HG02870 (cell line): Measurements from ENCODE around the gene MAPT.

Source experiments
- ATAC-seq: cut with Tn5 transposase; IDR thresholded peaks from one replicate; pipeline ENCODE4 v1.9.1; 2021; ENCODE audit warnings: mild to moderate bottlenecking, moderate library complexity; ENCODE audit not compliant: unreplicated experiment

MAPT gene

DNA sequence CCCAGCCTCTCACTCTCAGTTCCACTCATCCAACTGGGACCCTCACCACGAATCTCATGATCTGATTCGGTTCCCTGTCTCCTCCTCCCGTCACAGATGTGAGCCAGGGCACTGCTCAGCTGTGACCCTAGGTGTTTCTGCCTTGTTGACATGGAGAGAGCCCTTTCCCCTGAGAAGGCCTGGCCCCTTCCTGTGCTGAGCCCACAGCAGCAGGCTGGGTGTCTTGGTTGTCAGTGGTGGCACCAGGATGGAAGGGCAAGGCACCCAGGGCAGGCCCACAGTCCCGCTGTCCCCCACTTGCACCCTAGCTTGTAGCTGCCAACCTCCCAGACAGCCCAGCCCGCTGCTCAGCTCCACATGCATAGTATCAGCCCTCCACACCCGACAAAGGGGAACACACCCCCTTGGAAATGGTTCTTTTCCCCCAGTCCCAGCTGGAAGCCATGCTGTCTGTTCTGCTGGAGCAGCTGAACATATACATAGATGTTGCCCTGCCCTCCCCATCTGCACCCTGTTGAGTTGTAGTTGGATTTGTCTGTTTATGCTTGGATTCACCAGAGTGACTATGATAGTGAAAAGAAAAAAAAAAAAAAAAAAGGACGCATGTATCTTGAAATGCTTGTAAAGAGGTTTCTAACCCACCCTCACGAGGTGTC lies 131.3 kb downstream of the MAPT start:
- ATAC-seq = no peak

DNA sequence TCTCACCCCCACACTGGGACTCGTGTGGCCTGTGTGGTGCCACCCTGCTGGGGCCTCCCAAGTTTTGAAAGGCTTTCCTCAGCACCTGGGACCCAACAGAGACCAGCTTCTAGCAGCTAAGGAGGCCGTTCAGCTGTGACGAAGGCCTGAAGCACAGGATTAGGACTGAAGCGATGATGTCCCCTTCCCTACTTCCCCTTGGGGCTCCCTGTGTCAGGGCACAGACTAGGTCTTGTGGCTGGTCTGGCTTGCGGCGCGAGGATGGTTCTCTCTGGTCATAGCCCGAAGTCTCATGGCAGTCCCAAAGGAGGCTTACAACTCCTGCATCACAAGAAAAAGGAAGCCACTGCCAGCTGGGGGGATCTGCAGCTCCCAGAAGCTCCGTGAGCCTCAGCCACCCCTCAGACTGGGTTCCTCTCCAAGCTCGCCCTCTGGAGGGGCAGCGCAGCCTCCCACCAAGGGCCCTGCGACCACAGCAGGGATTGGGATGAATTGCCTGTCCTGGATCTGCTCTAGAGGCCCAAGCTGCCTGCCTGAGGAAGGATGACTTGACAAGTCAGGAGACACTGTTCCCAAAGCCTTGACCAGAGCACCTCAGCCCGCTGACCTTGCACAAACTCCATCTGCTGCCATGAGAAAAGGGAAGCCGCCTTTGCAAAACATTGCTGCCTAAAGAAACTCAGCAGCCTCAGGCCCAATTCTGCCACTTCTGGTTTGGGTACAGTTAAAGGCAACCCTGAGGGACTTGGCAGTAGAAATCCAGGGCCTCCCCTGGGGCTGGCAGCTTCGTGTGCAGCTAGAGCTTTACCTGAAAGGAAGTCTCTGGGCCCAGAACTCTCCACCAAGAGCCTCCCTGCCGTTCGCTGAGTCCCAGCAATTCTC lies 132.1 kb downstream of the MAPT start:
- no peak for ATAC-seq

- no peak for ATAC-seq
Observed at GRCh38 chr17:46027048-46027975, 133.0 kb downstream of the MAPT start.

- no peak for ATAC-seq
Observed at GRCh38 chr17:46027976-46028325, 133.6 kb downstream of the MAPT start.

GRCh38 chr17:46028374-46028773 lies 134.0 kb downstream of the MAPT start:
- ATAC-seq = no peak

- no peak for ATAC-seq
Observed at GRCh38 chr17:46028981-46029565, 134.7 kb downstream of the MAPT start.

- ATAC-seq = no peak
Observed at GRCh38 chr17:46029627-46030026, 135.3 kb downstream of the MAPT start.

GRCh38 chr17:46030752-46031151 lies 136.4 kb downstream of the MAPT start:
- ATAC-seq = no peak

- no peak for ATAC-seq
Observed at GRCh38 chr17:46031440-46031839, 137.1 kb downstream of the MAPT start.

GRCh38 chr17:46031920-46032319 lies 137.6 kb downstream of the MAPT start:
- ATAC-seq = no peak

GRCh38 chr17:46032909-46033308 lies 138.6 kb downstream of the MAPT start:
- no peak for ATAC-seq

GRCh38 chr17:46033392-46033791 lies 139.0 kb downstream of the MAPT start:
- no peak for ATAC-seq

DNA sequence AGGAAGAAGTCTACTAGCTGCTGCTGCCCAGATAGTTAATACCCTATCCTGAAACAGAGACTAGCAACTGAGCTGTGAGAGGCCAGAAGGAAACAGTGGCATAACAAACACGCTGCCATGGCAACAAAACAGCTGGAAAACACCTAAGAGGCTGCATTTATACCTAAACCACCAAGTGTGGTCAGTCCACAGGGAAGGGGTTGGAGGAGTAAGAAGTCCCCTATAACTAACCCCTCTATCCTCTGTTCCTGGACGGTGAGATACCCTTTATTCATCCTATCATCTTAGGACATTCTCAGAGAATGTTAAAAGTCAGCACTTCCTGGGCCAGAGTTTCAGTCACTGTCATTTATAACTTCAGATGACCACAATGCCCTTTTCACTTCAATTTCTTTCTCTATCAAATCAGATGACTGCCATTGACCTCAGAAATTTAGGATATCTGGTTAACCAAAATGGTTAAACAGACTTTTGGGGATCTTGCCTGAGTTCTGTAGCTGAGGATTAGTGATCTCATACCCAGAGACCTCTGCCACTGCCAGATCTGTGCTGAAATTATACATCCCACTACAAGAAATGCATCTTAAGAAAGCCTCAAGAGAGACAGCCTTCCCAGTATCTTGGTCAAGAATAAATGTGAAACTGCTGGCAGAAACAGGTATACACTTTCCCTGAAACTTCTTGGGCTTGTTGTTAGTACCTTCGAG lies 140.9 kb downstream of the MAPT start:
- ATAC-seq = no peak

- ATAC-seq = no peak
Observed at GRCh38 chr17:46036491-46036890, 142.1 kb downstream of the MAPT start.

DNA sequence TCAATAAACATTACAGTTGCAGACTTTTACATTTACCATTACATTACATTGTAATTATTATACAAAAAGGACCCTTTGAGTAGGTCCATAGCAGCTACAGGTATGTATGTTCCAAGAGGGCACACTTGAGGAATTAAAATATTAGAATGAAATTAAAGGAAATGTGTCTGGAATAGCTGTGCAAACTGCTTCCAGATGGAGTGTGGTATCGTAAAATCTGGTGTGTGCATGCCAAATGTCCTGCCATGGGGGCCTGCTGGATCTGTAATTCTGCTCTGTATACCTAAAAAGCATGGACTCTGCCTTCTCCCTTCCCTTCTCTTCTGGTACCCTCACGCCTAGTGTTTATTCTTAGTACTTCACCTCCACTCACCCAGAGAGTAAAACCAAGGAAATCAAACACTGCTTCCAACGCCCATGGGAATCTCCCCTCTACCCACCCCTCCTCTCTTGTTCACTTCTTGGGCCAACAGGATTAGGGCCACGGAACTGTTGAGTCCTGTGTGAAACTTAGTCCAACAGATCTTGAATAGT lies 143.4 kb downstream of the MAPT start:
- no peak for ATAC-seq

GRCh38 chr17:46038414-46038813 lies 144.1 kb downstream of the MAPT start:
- no peak for ATAC-seq

DNA sequence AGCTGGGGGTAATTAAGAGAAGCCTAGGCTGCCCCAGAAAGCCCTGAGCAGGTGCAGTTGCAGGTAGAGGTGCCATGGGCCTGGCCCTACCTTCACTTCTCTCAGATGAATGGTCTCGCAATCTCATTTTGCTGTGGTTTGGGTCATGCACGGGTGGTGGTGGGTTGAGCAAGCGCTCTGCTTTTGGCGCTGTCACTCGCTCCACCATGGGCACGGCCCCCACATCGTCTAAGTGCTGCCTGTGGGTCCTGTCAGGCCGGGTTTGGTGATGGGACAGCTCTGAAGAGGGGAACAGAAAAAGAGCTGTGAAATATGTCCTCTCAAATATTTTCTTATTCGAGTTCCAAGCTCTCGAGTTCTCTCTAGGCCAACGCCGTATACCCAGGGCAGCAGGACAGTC lies 144.6 kb downstream of the MAPT start:
- ATAC-seq = no peak

- ATAC-seq = no peak
Observed at GRCh38 chr17:46039592-46040186, 145.3 kb downstream of the MAPT start.

DNA sequence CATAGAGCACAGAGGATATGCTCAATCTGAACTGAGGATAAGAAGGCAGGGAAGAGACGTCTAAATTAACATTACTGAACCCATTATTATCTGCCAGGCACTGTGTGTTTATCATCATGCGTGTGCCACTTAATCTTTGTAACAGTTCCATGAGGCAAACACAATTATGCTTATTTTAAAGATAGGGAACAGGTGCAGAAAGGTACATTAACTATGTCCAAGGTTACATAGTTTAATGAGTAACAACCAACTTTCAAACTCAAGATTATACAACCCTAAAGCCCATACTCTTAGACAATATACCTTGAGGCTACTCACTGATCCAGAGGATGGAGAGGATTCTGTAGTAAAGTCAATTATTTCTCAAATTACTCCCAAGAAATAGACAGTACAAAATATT lies 147.9 kb downstream of the MAPT start:
- no peak for ATAC-seq

GRCh38 chr17:46042925-46043324 lies 148.6 kb downstream of the MAPT start:
- no peak for ATAC-seq
